ENCODE measurements around the gene NEK6. TPM values are rescaled to one million over a fixed set of nuclear protein-coding genes. Genes with fewer than 3 reads are reported as not detected.

NEK6 gene
- total RNA-seq, 2 donors from 2014 or later, result 24.0 to 43.6 TPM

- H3K36me3 ChIP-seq, result no peaks in the 10 kb centered on the region
- no peaks in the 10 kb centered on the region for H3K4me1 ChIP-seq (ENCODE audit: control insufficient read depth in 1 of 2, low read depth in 2 of 2)
- H3K9me3 ChIP-seq, result no peaks in the 10 kb centered on the region
- DNase-seq (ENCODE audit: low spot score) (no peak), ATAC-seq (ENCODE audit: insufficient number of reproducible peaks, low FRiP score, low read depth) (no peak)
- no peaks in the 10 kb centered on the region for H3K27me3 ChIP-seq (replicated peaks; ENCODE audit: insufficient read depth)
- no peak overlapping the region for H3K4me3 ChIP-seq
- TF ChIP-seq, protein P1, sequence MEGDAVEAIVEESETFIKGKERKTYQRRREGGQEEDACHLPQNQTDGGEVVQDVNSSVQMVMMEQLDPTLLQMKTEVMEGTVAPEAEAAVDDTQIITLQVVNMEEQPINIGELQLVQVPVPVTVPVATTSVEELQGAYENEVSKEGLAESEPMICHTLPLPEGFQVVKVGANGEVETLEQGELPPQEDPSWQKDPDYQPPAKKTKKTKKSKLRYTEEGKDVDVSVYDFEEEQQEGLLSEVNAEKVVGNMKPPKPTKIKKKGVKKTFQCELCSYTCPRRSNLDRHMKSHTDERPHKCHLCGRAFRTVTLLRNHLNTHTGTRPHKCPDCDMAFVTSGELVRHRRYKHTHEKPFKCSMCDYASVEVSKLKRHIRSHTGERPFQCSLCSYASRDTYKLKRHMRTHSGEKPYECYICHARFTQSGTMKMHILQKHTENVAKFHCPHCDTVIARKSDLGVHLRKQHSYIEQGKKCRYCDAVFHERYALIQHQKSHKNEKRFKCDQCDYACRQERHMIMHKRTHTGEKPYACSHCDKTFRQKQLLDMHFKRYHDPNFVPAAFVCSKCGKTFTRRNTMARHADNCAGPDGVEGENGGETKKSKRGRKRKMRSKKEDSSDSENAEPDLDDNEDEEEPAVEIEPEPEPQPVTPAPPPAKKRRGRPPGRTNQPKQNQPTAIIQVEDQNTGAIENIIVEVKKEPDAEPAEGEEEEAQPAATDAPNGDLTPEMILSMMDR (IDR thresholded peaks at IDR 0.05), result no peak
- H3K27ac ChIP-seq, result no peak overlapping the region
These were observed 29.2 kb upstream of the NEK6 start for GRCh38 chr9:124228516-124228915.

DNA sequence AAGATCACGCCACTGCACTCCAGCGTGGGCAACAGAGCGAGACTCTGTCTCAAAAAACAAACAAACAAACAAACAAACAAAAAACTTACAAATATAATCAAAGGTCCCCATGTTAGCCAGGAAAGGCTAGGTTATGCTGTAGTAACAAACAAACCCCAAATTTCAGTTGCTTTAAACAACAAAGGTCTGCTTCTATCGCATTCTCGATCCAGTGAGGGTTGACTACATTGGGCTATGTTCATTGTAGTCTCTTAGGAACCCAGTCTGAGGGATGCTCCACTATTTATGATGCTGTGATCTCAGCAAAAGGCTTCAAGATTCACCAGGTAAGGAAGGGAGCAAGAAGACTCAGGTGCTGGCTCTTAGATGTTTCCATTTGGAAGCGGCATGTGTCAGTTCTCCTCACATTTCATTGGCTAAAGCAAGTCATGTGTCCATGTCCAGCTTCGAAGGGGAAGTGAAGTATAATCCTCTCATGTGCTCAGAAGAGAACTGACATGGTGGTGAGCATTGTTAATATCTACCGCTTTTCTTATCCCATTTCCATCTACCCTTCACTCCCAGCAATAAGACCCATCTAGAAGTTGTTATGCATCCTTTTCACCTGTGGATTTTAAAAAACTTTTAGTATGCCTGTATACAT is 26.5 kb upstream of the NEK6 start:
- H3K9me3 ChIP-seq, result peaks cover 5% of the 10 kb centered on the region
- no peaks in the 10 kb centered on the region for H3K4me1 ChIP-seq (ENCODE audit: control insufficient read depth in 1 of 2, low read depth in 2 of 2)
- ATAC-seq (ENCODE audit: insufficient number of reproducible peaks, low FRiP score, low read depth), result no peak
- no peak for DNase-seq (ENCODE audit: low spot score)
- no peaks in the 10 kb centered on the region for H3K36me3 ChIP-seq
- no peak overlapping the region for H3K4me3 ChIP-seq
- no peaks in the 10 kb centered on the region for H3K27me3 ChIP-seq (replicated peaks; ENCODE audit: insufficient read depth)
- TF ChIP-seq, protein P1 (IDR thresholded peaks at IDR 0.05), result no peak
- H3K27ac ChIP-seq, result no peak overlapping the region

- Histone ChIP-seq H3K4me3 (no peak overlapping the region), H3K4me1 (ENCODE audit: control insufficient read depth in 1 of 2, low read depth in 2 of 2) (peaks cover 7 to 15% of the 10 kb centered on the region in 2 donors), H3K27ac (no peak overlapping the region), H3K9me3 (peaks cover 5% of the 10 kb centered on the region), H3K36me3 (no peaks in the 10 kb centered on the region), H3K27me3 (replicated peaks; ENCODE audit: insufficient read depth) (no peaks in the 10 kb centered on the region)
- TF ChIP-seq, protein P1 (IDR thresholded peaks at IDR 0.05), result no peak
- ATAC-seq (ENCODE audit: insufficient number of reproducible peaks, low FRiP score, low read depth), result no peak
- no peak for DNase-seq (ENCODE audit: low spot score)
These were observed 19.1 kb upstream of the NEK6 start for GRCh38 chr9:124238546-124239140.

DNA sequence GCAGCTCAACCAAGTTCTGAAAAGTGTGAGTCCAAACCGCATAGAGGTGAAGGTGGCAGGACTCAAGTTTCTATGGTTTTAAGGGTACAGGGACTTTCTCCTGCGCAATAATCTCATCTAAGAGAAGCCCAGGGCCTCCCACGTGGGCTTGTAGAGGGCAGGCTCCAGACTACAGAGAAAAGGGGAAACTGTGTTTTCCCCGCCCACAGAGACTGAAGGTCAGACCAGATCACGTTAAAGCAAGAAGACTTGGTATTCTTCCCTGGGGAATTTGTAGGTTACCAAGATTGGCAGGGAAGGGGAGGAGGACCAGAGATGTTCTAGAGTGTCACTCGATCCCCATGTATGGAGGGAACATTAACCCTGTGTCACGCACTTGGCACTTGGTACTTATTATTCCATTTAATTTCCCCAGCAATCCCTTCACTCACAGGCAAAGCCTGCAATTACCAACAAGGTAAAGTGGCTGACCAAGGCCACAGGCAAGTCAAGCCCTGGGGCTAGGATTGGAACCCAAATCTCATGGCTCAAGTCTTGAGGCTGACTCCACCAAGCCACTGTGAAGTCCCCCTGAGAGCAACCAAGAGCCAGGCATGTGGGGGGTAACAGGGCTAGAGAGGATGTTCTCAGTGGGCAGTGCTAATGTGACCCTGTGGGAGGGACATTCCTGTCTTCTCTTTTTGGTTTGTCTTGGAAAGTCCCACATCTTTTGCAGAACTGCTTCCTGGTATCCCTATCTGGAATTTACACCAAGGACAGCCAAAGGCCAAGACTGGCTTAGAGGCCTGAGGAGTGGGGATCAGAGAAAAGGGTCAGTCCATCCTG is 18.3 kb upstream of the NEK6 start:
- no peak overlapping the region for H3K27ac ChIP-seq
- ATAC-seq (ENCODE audit: insufficient number of reproducible peaks, low FRiP score, low read depth) (no peak), DNase-seq (ENCODE audit: low spot score) (no peak)
- peaks cover 7 to 15% of the 10 kb centered on the region in 2 donors for H3K4me1 ChIP-seq (ENCODE audit: control insufficient read depth in 1 of 2, low read depth in 2 of 2)
- no peaks in the 10 kb centered on the region for H3K36me3 ChIP-seq
- TF ChIP-seq, protein P1 (IDR thresholded peaks at IDR 0.05), result no peak
- no peak overlapping the region for H3K4me3 ChIP-seq
- no peaks in the 10 kb centered on the region for H3K27me3 ChIP-seq (replicated peaks; ENCODE audit: insufficient read depth)
- H3K9me3 ChIP-seq, result peaks cover 2% of the 10 kb centered on the region

Measured in thoracic aorta (tissue), 2 donors.